Vagina (tissue), 2 donors: ENCODE measurements around the gene POLA1.

Experiments
- CTCF ChIP-seq, 3 experiments: fragments of 450-650 bp in 2 of 3; fragments of 200-600 bp in 1 of 3; sonication (generic) in 1 of 3; IDR thresholded peaks; one replicate each; pipeline ENCODE4 v1.5.1; 2017 to 2019; ENCODE audit warnings: antibody characterized with exemption in 3 of 3, mild to moderate bottlenecking in 2 of 3, moderate library complexity in 2 of 3
- POLR2A ChIP-seq, 2 donors: fragments of 450-650 bp; IDR thresholded peaks; one replicate each; pipeline ENCODE4 v1.6.1; 2017; ENCODE audit warnings: antibody characterized with exemption in 2 of 2, mild to moderate bottlenecking in 2 of 2, moderate library complexity in 2 of 2
- POLR2AphosphoS5 ChIP-seq, 2 donors: sonication (generic); formaldehyde crosslinking; IDR thresholded peaks; one replicate each; pipeline ENCODE4 v1.9.0; 2017; ENCODE audit warnings: antibody characterized with exemption in 2 of 2, mild to moderate bottlenecking in 2 of 2, low read depth in 1 of 2; ENCODE audit not compliant: insufficient read depth in 1 of 2

DNA sequence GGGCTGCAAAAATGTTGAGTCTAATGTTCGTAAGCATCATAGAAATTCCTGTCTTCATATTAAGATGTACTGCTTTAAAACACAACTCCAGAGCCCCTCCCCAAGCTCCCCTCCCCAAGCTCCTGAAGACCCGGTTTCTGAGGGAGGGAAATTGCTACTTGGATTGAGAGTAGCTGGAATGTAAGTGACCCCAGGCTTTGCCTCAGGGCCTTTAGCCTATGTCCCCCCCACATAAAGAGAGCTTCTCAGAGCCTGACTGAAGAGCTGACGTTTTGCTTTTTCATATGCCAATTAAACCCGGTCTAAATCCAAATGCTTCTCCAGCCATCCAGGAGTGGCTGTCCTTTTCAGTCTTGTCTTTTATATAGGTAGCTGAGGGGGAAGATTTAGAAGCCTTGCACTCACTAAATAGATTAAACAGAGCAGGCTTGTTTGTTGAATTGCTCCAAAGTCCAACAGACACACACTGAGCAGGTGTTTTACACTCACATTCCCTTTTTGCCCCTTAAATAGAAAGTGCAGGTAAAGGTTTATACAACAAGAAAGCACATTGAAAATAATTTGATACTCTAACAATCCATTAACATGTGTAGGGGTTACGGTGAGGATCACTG, 302.5 kb downstream of the POLA1 start:
- TF ChIP-seq CTCF (IDR thresholded peaks at IDR 0.05), result no peak
- no peak for TF ChIP-seq POLR2A (IDR thresholded peaks at IDR 0.05)
- no peak for TF ChIP-seq POLR2AphosphoS5 (IDR thresholded peaks at IDR 0.05; ENCODE audit: insufficient read depth in 1 of 2, low read depth in 1 of 2)
